Prostate gland (tissue), 2 donors: ENCODE data around the gene SEMA6B.

Experiments used
- CTCF ChIP-seq, 4 experiments: fragments of 200-600 bp in 2 of 4; fragments of 450-650 bp in 2 of 4; sonication (generic) in 2 of 4; IDR thresholded peaks; 1 replicate in 3 of 4; 2 replicates in 1 of 4; pipeline ENCODE4 v1.5.1; 2016 to 2019; ENCODE audit warnings: antibody characterized with exemption in 4 of 4, mild to moderate bottlenecking in 2 of 4, moderate library complexity in 2 of 4
- POLR2A ChIP-seq: fragments of 450-650 bp; IDR thresholded peaks from one replicate; pipeline ENCODE4 v1.6.1; 2016; ENCODE audit warnings: antibody characterized with exemption, mild to moderate bottlenecking
- POLR2AphosphoS5 ChIP-seq: sonication (generic); formaldehyde crosslinking; IDR thresholded peaks from one replicate; pipeline ENCODE4 v1.6.1; 2017; ENCODE audit warnings: antibody characterized with exemption

- TF ChIP-seq CTCF (IDR thresholded peaks at IDR 0.05), result no peak
- TF ChIP-seq POLR2A, result no peak
- TF ChIP-seq POLR2AphosphoS5, result no peak
Observed at GRCh38 chr19:4498694-4499093, 60.8 kb downstream of the SEMA6B start.
